Uterus (tissue), 2 donors: ENCODE measurements around the gene NTN5.

ENCODE experiments used
- CTCF ChIP-seq, 4 experiments: fragments of 200-600 bp in 2 of 4; fragments of 450-650 bp in 2 of 4; sonication (generic) in 2 of 4; IDR thresholded peaks; one replicate each; pipeline ENCODE4 v1.5.1; 2016 to 2019; ENCODE audit warnings: antibody characterized with exemption in 4 of 4, mild to moderate bottlenecking in 2 of 4, moderate library complexity in 1 of 4
- POLR2A ChIP-seq, 2 donors: fragments of 450-650 bp; IDR thresholded peaks; one replicate each; pipeline ENCODE4 v1.6.1; 2016; ENCODE audit warnings: antibody characterized with exemption in 2 of 2, mild to moderate bottlenecking in 1 of 2, moderate library complexity in 1 of 2

- no peak for TF ChIP-seq CTCF (IDR thresholded peaks at IDR 0.05)
- peak; percentile 31 to 39 for TF ChIP-seq POLR2A (IDR thresholded peaks at IDR 0.05)
These were observed 48.7 kb downstream of the NTN5 start for GRCh38 chr19:48624067-48624594.
